ENCODE measurements around the gene PNMA6E. TPM values are rescaled to one million over a fixed set of nuclear protein-coding genes. Genes with fewer than 3 reads are reported as not detected.

The PNMA6E gene
- total RNA-seq, result not detected in 2 replicates
- long read RNA-seq, result 0 reads

DNA sequence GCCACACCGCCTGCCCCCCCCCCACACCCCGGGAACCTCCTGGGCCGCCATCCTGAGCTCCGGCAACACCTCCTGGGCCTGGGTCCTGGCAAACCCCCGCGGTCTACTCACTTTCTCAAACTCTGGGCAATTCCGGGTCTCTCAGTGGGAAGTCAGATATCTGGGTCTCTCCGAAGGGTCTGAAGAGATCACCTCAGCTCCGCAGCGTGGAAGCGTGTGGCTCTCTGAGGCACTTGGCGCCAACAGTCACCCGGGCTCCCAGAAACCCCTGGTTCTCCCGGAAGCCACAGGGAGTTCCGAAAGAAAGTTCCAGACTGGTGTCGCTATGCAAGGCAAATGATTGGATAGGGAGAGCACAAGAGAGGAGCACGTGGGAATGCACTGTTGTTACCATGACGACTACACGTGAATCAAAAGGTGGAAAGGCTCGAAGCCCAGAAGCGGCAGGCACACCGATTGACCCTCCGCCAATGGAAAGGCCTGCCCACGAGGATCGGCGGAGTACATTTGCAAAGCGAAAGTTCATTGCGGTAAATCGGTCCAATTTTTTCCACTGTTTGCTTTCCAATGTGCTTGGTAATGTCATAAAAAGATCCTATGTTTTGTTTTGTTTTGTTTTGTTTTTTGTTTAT lies at the start of gene PNMA6E:
Gene PNMA6E (minus strand): TSS at position 218 of the 632 bp plus-strand sequence. CDS start 2,501 bp downstream, outside the sequence.
- DNase-seq (ENCODE audit: extremely low spot score, unreplicated experiment), result no peak
- no peak for TF ChIP-seq CTCF (IDR thresholded peaks at IDR 0.05)
- Mint-ChIP-seq H3K9me3 (ENCODE audit: unreplicated experiment) (peaks cover 4% of the 10 kb centered on the region), H3K27me3 (ENCODE audit: unreplicated experiment) (peaks cover 16% of the 10 kb centered on the region), H3K36me3 (ENCODE audit: unreplicated experiment) (no peaks in the 10 kb centered on the region), H3K4me3 (ENCODE audit: unreplicated experiment) (no peak within 1 kb of the TSS), H3K4me1 (ENCODE audit: unreplicated experiment) (no peaks in the 10 kb centered on the region), H3K27ac (ENCODE audit: unreplicated experiment) (no peak within 1 kb of the TSS)

DNA sequence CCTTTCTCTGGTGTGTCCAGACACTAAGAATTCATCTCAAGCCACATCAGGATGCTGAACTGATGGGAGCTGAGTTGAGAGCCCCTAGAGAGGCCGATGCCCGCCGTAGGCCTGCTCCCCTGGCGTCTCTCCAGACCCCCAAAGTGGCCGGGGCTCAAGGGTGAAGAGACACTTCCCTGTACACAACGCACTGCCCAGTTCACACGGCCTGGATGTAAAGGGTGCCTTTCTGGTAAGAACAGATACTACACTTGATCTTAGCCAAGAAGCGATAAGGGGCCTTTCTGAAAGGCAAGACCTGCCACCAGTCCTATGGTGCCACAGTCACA lies 49.8 kb upstream of the PNMA6E start:
- peaks cover 5% of the 10 kb centered on the region for H3K36me3 Mint-ChIP-seq (ENCODE audit: unreplicated experiment)
- H3K4me3 Mint-ChIP-seq (ENCODE audit: unreplicated experiment), result no peak overlapping the region
- no peaks in the 10 kb centered on the region for H3K9me3 Mint-ChIP-seq (ENCODE audit: unreplicated experiment)
- no peak for DNase-seq (ENCODE audit: extremely low spot score, unreplicated experiment)
- H3K4me1 Mint-ChIP-seq (ENCODE audit: unreplicated experiment), result no peaks in the 10 kb centered on the region
- no peaks in the 10 kb centered on the region for H3K27me3 Mint-ChIP-seq (ENCODE audit: unreplicated experiment)
- no peak for TF ChIP-seq CTCF (IDR thresholded peaks at IDR 0.05)
- no peak overlapping the region for H3K27ac Mint-ChIP-seq (ENCODE audit: unreplicated experiment)

DNA sequence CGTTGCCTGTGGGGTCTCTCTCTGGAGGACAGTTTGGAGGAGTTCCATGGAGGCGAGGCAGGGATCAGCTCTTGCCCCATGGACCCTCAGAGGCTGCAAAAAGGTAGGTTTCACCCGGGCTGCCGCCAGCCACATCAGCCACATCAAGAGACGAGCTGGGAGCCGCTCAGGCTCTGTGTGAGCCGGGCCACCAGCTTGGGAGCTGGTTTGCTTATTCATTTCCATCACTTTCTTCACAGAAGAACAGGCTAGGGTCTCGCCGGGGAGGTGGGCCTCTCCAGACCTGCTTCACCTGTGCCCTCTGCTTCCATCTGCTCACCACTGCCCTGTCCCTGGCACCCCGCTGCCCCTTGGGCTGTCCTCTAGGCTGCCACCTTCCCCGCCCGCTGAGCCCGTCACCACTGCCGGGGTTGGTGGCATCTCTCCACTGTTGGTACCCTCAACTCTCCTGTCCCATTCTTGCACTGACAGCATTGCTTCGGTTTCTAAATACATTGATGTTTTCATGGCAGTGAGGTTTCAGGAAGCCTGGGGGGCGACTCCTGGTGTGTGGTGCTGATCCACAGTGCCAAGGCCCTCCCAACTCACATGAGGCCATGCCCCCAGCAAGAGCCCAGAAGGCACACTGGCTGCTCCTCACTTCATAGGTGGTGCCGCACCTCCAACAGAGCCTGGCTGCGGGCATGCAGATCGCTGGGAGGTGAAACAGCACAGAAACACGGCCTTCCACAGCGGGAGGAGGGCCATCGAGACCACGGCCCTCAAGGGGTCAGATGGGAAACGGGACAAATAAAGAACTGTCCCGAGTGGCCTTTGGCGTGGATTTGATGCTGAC lies 49.2 kb upstream of the PNMA6E start:
- no peaks in the 10 kb centered on the region for H3K4me1 Mint-ChIP-seq (ENCODE audit: unreplicated experiment)
- no peak overlapping the region for H3K27ac Mint-ChIP-seq (ENCODE audit: unreplicated experiment)
- DNase-seq (ENCODE audit: extremely low spot score, unreplicated experiment), result no peak
- no peak for TF ChIP-seq CTCF (IDR thresholded peaks at IDR 0.05)
- H3K4me3 Mint-ChIP-seq (ENCODE audit: unreplicated experiment), result no peak overlapping the region
- no peaks in the 10 kb centered on the region for H3K27me3 Mint-ChIP-seq (ENCODE audit: unreplicated experiment)
- H3K9me3 Mint-ChIP-seq (ENCODE audit: unreplicated experiment), result no peaks in the 10 kb centered on the region
- H3K36me3 Mint-ChIP-seq (ENCODE audit: unreplicated experiment), result peaks cover 5% of the 10 kb centered on the region

DNA sequence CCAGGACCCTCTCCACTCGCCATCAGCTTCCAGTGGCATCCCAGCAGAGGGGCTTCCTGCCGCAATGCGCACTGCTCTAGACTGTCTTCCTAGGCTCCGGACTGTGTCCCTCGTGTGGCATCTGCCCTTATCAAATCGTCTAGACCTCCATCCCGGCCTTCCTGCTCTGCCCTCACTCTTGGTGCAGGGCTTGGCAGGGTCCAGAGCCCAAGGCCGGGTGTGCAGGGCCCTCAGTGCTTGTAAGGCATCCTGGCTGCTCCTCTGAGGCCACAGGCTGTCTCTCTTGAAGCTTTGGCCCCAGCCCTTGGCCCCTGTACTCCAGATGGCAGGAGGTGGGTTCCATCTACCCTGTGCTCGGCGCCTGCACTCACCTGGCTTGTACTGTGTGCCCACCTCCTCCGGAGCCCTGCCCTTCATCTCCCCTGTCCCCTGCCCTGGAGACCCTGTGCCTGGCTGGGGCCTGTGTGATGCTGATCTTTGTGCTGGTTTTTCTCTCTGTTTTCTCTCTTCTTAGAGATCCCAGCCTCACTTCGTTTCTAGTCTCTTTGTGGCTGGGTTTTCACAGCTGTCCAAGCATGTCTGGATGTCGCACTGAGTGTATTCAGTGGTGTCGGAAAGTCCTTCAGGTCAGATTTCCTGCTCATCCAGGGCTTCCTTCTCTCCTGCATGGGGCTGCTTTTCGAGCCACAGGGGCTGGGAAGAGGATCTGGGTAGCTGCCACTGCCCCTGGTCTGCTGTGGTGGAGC lies 48.4 kb upstream of the PNMA6E start:
- TF ChIP-seq CTCF (IDR thresholded peaks at IDR 0.05), result no peak
- Mint-ChIP-seq H3K27me3 (ENCODE audit: unreplicated experiment) (no peaks in the 10 kb centered on the region), H3K27ac (ENCODE audit: unreplicated experiment) (no peak overlapping the region), H3K4me3 (ENCODE audit: unreplicated experiment) (no peak overlapping the region), H3K9me3 (ENCODE audit: unreplicated experiment) (no peaks in the 10 kb centered on the region), H3K36me3 (ENCODE audit: unreplicated experiment) (peaks cover 3% of the 10 kb centered on the region), H3K4me1 (ENCODE audit: unreplicated experiment) (no peaks in the 10 kb centered on the region)
- DNase-seq (ENCODE audit: extremely low spot score, unreplicated experiment), result no peak
